Hematopoietic multipotent progenitor cell (in vitro differentiated cells): ENCODE measurements around the gene GNB1L. TPM values are rescaled to one million over a fixed set of nuclear protein-coding genes. Genes with fewer than 3 reads are reported as not detected.

Experiments
- DNase-seq, 3 donors: peaks; one replicate each; pipeline ENCODE4 v3.0.0-alpha.2; 2011 to 2015; ENCODE audit warnings: low read depth in 2 of 3, low spot score in 2 of 3
- total RNA-seq: library from RNA; depleted of rRNA; stranded (reverse); fragments of >200 nt; gene quantifications from one replicate; pipeline ENCODE4 v1.2.3, GENCODE V29; 2012

GNB1L gene
- total RNA-seq, 1 donor: 10.0 TPM

GRCh38 chr22:19877626-19878339, 23.1 kb upstream of the GNB1L start:
- DNase-seq: no peak

DNA sequence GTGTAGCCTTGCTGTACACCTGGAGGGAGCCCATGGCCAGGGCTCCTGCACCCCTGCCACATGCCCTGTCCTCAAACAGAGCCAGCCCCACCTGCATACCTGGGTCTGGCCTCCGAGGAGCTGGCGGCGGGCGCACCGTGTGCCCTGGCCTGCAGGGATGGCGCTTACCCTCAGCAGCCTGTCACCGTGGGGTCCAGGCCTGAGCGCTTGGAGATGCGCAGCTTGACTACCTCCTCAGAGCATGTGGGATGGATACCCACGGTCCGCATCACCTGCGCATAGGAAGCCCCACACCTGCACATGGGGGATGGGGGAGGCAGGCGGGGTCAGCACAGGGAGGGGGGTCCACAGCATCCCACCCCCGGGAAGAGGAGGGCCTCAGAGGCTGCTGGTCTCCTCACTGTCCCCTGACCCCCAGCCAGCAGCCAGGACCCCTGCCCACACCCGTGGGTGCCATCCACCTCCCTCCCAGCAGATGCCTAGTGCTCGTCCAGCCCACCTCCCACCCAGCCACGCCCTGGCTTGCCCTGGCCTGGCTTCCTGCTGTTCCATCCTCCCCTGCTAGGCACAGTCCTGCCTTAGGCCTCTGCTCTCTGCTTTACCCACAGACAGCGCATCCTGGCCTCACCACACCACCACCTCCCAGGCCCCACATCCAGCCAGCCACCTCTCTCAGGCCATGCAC, 22.4 kb upstream of the GNB1L start:
- no peak for DNase-seq

DNA sequence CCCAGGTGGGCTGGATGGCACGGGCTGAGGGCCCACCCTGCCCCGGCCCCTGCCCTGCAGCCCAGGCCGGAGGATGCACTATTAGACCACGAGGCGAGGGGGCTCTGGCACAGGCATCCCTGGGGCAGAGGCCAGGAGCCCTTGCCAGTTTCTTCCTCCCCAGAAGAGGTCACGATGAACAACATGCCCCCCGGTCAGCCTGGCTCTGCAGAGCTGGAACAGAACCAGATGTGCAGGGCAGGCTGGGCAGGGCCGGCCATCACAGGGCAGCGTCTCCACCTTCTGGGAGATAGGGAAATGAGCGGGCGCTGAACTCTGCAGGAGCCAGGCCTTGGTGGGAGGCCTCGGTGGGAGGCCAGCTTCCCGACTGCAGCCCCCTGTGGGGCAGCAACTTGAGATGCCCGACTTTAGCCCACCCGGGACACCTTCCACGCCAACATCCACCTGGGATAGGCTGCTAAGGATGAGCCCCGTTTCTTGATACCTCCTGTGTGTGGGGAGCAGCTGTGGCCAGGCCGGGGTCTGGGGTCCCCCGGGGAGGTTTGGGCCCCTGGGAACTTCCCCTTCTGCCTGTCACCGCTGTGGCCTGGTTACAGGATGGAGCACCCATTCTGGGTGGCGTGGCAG, 21.8 kb upstream of the GNB1L start:
- no peak for DNase-seq

GRCh38 chr22:19875531-19876313, 21.0 kb upstream of the GNB1L start:
- DNase-seq: no peak

DNA sequence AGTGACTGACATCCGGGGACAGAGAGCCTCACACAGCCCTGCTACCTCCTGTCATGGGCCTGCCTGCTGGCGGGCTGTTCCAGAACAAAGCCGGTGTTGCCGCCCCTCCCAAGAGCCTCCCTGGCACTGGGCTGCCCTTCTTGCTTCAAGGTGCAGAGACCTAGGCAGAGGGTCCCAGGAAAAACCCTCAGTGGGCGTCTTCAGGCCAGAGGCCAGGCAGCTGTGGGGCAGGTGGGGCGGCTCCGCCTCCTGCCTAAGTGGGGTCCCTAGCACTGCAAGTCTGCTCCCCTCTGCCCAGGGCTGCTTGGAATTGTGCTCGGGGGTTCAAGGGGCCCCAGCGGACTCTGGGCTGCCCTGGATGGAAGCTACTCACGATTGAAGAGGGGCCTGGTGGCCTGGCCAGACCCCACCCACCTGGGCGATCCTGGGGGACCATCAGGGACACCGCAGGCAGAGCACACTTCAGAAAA, 20.4 kb upstream of the GNB1L start:
- no peak for DNase-seq

GRCh38 chr22:19874307-19875060, 19.8 kb upstream of the GNB1L start:
- no peak for DNase-seq

DNA sequence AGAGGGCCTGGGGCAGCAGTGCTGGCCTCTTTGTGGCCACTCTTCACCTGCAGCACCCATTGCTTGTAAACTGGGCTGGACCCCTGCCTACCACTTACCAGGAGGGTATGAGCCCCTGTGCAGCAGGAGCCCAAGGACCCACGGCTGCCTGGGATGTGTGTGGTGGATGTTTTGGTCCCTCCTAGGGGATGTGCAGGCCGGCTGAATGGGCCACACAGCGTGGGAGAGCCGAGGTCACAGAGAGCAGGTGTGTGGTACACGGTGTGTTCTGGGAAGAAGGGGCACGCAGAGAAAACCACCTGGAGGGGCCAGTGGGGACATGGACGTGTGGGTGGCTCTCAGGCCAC, 19.3 kb upstream of the GNB1L start:
- DNase-seq: no peak

DNA sequence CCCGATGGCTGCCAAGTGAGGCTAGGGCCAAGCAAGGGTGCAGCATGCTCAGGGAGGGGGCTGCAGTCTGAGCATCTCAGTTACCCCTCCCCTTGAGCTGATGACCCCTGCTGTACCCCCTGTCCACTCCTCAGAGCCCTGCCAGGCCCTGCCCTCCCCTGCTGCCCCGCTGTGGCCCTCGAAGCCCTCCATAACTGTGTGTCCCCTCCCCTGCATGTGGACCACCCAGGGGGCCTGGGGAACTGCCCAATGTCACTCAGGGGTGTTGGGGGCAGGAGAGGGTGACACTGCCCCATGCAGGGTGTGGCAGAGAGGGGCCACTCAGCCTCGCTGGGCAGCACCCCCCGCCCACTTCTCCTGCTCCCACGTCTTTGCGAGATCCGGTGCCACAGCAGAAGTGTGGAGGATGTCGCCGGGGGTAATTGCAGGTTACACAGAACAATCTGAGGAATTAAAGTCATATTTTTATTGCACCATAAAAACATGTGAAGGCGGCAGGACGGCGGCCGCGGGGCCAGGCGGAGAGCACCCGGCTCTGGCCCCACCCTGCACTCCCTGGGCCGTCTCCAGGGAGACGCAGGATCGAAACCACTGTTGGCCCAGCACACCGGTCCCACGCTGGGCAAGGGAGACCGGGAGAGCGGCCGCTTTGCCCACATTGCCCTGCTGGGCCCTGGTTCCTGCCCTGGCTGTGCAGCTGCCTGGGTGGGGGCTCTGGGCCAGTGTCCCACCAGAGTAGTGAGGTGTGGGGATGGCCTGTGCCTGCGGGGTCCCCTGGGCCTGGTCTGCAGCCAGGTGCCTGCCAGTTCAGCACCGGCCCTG, 18.7 kb upstream of the GNB1L start:
- no peak for DNase-seq

DNA sequence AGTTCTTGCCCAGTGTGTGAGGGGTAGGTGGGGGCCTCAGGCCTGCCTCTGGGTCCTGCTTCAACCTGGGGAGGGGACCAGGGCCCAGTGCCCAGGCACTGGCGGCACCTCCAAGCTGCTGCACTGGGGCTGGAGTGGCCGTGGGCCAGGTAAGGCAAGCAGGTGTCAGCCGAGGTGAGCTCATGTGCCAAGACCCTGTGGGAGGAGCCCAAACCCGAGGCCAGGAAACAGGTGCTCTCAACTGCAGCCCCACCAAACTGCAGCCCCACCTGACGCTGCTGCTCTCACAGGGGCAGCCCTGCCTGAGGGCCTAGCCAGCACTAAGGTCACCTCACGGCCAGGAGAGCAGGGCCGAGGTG, 18.1 kb upstream of the GNB1L start:
- no peak for DNase-seq

- DNase-seq: no peak
These were observed 17.4 kb upstream of the GNB1L start for GRCh38 chr22:19871845-19872778.

DNA sequence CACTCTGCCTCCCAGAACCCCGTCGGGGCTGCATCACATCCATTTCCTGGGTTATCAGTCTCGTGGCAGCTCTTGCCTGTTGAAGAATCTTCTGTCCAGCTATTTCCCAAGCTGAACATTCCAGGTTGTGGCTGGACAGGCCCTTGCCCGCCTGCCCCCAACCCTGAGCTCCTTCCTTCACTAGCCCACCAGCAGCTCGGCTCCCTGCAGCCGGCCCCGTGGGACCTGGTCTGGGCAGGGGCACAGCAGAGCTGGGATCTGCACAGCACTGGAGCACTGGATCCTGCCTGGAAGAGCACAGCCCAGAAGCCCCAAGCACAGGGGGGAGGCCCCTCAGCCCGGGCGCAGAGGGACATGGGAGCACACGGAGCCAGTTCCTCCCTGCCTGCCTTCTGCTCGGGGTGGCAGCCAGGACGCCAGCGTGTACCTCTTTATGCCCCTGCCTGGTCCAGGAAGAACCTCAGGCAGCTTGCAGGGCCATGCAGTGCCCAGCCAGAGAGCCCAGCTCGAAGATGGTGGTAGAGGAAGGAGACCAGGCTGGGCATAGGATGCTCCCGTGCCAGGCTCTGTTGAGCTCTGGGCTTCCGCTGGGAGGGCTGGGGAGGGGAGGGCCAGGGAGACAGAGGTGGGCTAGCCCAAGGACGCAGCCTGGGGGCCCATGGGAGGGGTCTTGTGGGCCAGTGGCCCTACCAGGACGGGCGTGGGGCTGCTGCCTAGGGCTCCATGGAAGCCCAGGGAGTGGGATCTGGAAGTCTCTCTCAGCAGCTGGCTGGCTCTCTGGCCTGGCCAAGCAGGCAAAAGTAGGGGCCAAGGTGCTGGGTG, 16.6 kb upstream of the GNB1L start:
- DNase-seq: no peak

DNA sequence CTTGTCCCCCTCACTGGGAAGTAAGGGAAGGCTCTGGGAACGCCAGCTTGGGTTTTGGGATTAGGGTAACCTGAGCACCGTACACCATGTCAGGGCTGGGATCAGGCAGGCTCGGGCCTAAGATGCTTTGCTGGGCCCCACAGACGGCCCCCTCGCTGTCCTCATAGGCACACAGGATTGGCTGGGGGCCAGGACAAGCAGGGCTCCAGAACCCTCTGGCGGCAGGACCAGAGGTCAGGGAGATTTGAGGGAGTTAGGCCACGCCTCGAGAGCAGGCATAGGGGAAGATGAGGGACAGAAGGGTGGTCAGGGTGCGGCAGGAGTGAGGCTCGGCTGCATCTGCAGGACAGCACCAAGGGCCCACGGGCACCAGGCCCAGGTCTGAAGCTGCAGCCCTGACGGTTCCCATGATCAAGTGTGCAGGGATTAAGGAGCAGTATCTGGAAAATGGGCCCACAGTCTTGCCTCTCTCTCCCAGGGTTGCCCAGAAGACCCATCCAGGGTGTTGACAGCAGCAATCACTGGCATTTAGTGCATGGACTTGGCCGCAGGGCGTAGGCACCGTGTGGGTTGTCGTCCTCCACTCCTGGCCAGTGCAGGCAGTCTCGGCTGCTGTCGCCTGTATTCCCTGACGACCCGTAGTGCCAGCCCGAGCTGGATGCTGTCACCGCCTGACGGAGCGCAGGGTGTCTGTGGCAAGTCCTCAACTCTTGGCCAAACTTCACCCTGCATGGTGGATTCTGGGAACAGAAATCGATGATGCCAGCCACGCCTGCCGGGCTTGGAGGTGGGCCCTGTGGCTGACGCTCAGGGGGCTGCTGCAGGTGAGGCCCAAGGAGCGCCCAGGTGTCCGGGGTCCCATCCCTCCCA, 15.7 kb upstream of the GNB1L start:
- DNase-seq: no peak

GRCh38 chr22:19869497-19870152, 15.0 kb upstream of the GNB1L start:
- DNase-seq: no peak

- no peak for DNase-seq
These were observed 14.2 kb upstream of the GNB1L start for GRCh38 chr22:19868773-19869471.

GRCh38 chr22:19868333-19868732, 13.7 kb upstream of the GNB1L start:
- DNase-seq: no peak

GRCh38 chr22:19867617-19868016, 12.9 kb upstream of the GNB1L start:
- no peak for DNase-seq
